GM23248 (cell line): Measurements from ENCODE around the gene PHACTR4.

ENCODE experiments used
- EZH2 ChIP-seq: fragments of 200-600 bp; sonication (generic); IDR thresholded peaks from 2 replicates; pipeline ENCODE4 v1.6.1; 2018; ENCODE audit warnings: antibody characterized with exemption, mild to moderate bottlenecking; ENCODE audit not compliant: insufficient read depth, poor library complexity, severe bottlenecking
- EZH2phosphoT487 ChIP-seq: fragments of 200-600 bp; sonication (generic); IDR thresholded peaks from 2 replicates; pipeline ENCODE4 v1.6.1; 2018; ENCODE audit warnings: antibody characterized with exemption, moderate library complexity, mild to moderate bottlenecking, low read depth; ENCODE audit not compliant: insufficient read depth

- TF ChIP-seq EZH2 = no peak
- no peak for TF ChIP-seq EZH2phosphoT487
These were observed 43.2 kb downstream of the PHACTR4 start for GRCh38 chr1:28412731-28413130.
